OCI-LY7 (cell line): ENCODE measurements around the gene KLHL26. TPM values are rescaled to one million over a fixed set of nuclear protein-coding genes. Genes with fewer than 3 reads are reported as not detected.

Experiments used
- BruUV-seq: library from RNA; stranded (reverse); fragments of 400-500 nt; replicated peaks from 2 replicates; lab custom pipeline; 2021; lab: Mats Ljungman, UMichigan
- CTCF ChIA-PET: fragments of 300-600 bp; sonication (Branson Sonifier 250); formaldehyde crosslinking; loops from one replicate; lab custom pipeline; 2022; ENCODE audit warnings: antibody characterized with exemption; ENCODE audit not compliant: unreplicated experiment; lab: Charles Lee
- POLR2A ChIA-PET: fragments of 300-600 bp; sonication (Branson Sonifier 250); formaldehyde crosslinking; loops from one replicate; lab custom pipeline; 2022; ENCODE audit warnings: antibody characterized with exemption; lab: Charles Lee
- DNase-seq: peaks from one replicate; pipeline ENCODE4 v3.0.0-alpha.2; 2015; ENCODE audit warnings: low spot score
- H2AFZ ChIP-seq: fragments of 200-600 bp; sonication (generic), shearing (Covaris generic); 2 replicates; pipeline ENCODE4 v1.6.1; 2014; ENCODE audit warnings: mild to moderate bottlenecking, antibody characterized with exemption, low read length, moderate library complexity
- H3K27ac ChIP-seq: fragments of 200-600 bp; sonication (generic); 2 replicates; pipeline ENCODE4 v1.5.1; 2014; ENCODE audit warnings: mixed run types, low read depth, mild to moderate bottlenecking, moderate library complexity, low read length, inconsistent platforms; ENCODE audit not compliant: poor library complexity, severe bottlenecking
- H3K36me3 ChIP-seq: fragments of 200-600 bp; sonication (generic); 2 replicates; pipeline ENCODE4 v1.6.1; 2014; ENCODE audit warnings: mild to moderate bottlenecking, antibody characterized with exemption, low read length, moderate library complexity, mixed read lengths; ENCODE audit not compliant: insufficient read depth
- H3K4me1 ChIP-seq: fragments of 200-600 bp; sonication (generic); 2 replicates; pipeline ENCODE4 v1.5.1; 2014; ENCODE audit warnings: mild to moderate bottlenecking, low read length; ENCODE audit not compliant: insufficient read depth, poor library complexity, severe bottlenecking
- H3K4me2 ChIP-seq: fragments of 200-600 bp; sonication (generic); 2 replicates; pipeline ENCODE4 v1.6.1; 2014; ENCODE audit warnings: mild to moderate bottlenecking, low read length
- H3K4me3 ChIP-seq: fragments of 200-600 bp; sonication (generic); 2 replicates; pipeline ENCODE4 v1.5.1; 2014; ENCODE audit warnings: mild to moderate bottlenecking, low read depth, low read length; ENCODE audit not compliant: poor library complexity, severe bottlenecking
- H3K79me2 ChIP-seq: fragments of 200-600 bp; sonication (generic); 2 replicates; pipeline ENCODE4 v1.6.1; 2016; ENCODE audit warnings: low read depth, mild to moderate bottlenecking, low read length, moderate library complexity, mixed read lengths; ENCODE audit not compliant: insufficient read depth
- H3K9me2 ChIP-seq: fragments of 200-600 bp; sonication (generic); 2 replicates; pipeline ENCODE4 v1.6.1; 2016; ENCODE audit warnings: mild to moderate bottlenecking, low read length, mixed read lengths; ENCODE audit not compliant: insufficient read depth
- H3K9me3 ChIP-seq: fragments of 200-600 bp; sonication (generic); 2 replicates; pipeline ENCODE4 v1.6.1; 2014; ENCODE audit warnings: mild to moderate bottlenecking, mixed run types, low read length, mixed read lengths
- H4K20me1 ChIP-seq: fragments of 200-600 bp; sonication (generic); 2 replicates; pipeline ENCODE4 v1.6.1; 2014; ENCODE audit warnings: mild to moderate bottlenecking, antibody characterized with exemption, low read length, moderate library complexity, mixed read lengths; ENCODE audit not compliant: insufficient read depth
- CTCF ChIP-seq: fragments of 200-600 bp; sonication (generic); conservative IDR thresholded peaks from 2 replicates; pipeline ENCODE4 v1.5.1; 2014; ENCODE audit warnings: mild to moderate bottlenecking, antibody characterized with exemption, low read length, moderate library complexity, mixed read lengths
- EZH2phosphoT487 ChIP-seq: fragments of 200-600 bp; sonication (generic); IDR thresholded peaks from 2 replicates; pipeline ENCODE4 v1.6.1; 2018; ENCODE audit warnings: low read depth, borderline replicate concordance, mild to moderate bottlenecking, mixed run types, antibody characterized with exemption, low read length, moderate library complexity, mixed read lengths
- intact Hi-C: fragments of 100-400 bp; cut with micrococcal nuclease; formaldehyde crosslinking; loops from one replicate; pipeline ENCODE4 v1.10.0; 2022; ENCODE audit not compliant: unreplicated experiment
- total RNA-seq, 2 experiments: library from RNA; depleted of rRNA in 1 of 2; stranded (reverse); fragments of >200 nt in 1 of 2; shearing (Covaris generic) in 1 of 2; gene quantifications; 2 replicates each; pipeline ENCODE4 v1.2.3, GENCODE V29; 2014 to 2022

Gene KLHL26
- total RNA-seq, 2 experiments from 2014 or later = 1.0 to 8.9 TPM

- no TSS peak for BruUV-seq
- Histone ChIP-seq H3K4me1 (peaks cover 20% of the 10 kb centered on the region), H3K9me3 (no peaks in the 10 kb centered on the region), H3K9me2 (no peaks in the 10 kb centered on the region), H3K4me3 (no peak overlapping the region), H3K36me3 (no peaks in the 10 kb centered on the region), H3K4me2 (no peak overlapping the region), H3K27ac (no peak overlapping the region), H2AFZ (no peak overlapping the region), H3K79me2 (peaks cover 5% of the 10 kb centered on the region; the same call in 1 of the 2 replicates), H4K20me1 (no peaks in the 10 kb centered on the region)
- CTCF ChIA-PET = no interaction called here
- no peak for DNase-seq
- intact Hi-C loops = no loop called here
- POLR2A ChIA-PET = no interaction called here
- TF ChIP-seq EZH2phosphoT487 (no peak), CTCF (no peak)
Measured at GRCh38 chr19:18687740-18688465, 51.1 kb downstream of the KLHL26 start.

- H2AFZ ChIP-seq = no peak overlapping the region
- intact Hi-C loops = no loop called here
- DNase-seq = no peak
- H3K9me3 ChIP-seq = no peaks in the 10 kb centered on the region
- H3K36me3 ChIP-seq = no peaks in the 10 kb centered on the region
- H3K4me3 ChIP-seq = no peak overlapping the region
- peaks cover 26% of the 10 kb centered on the region for H3K4me1 ChIP-seq
- H3K4me2 ChIP-seq = no peak overlapping the region
- ChIA-PET POLR2A (no interaction called here), CTCF (no interaction called here)
- H3K79me2 ChIP-seq = no peaks in the 10 kb centered on the region
- no peaks in the 10 kb centered on the region for H3K9me2 ChIP-seq
- no peak for TF ChIP-seq CTCF
- no peak for TF ChIP-seq EZH2phosphoT487
- H3K27ac ChIP-seq = no peak overlapping the region
- peaks cover 7% of the 10 kb centered on the region; the same call in 1 of the 2 replicates for H4K20me1 ChIP-seq
- BruUV-seq = no TSS peak
Measured at GRCh38 chr19:18696023-18696422, 59.2 kb downstream of the KLHL26 start.

- H4K20me1 ChIP-seq = peaks cover 7% of the 10 kb centered on the region; the same call in 1 of the 2 replicates
- DNase-seq = peak; percentile 7
- H3K9me2 ChIP-seq = no peaks in the 10 kb centered on the region
- no peaks in the 10 kb centered on the region for H3K9me3 ChIP-seq
- no peak overlapping the region for H3K4me2 ChIP-seq
- no peaks in the 10 kb centered on the region for H3K79me2 ChIP-seq
- POLR2A ChIA-PET = no interaction called here
- CTCF ChIA-PET = no interaction called here
- H3K4me3 ChIP-seq = no peak overlapping the region
- intact Hi-C loops = no loop called here
- no peak overlapping the region for H2AFZ ChIP-seq
- H3K4me1 ChIP-seq = peaks cover 32% of the 10 kb centered on the region
- no peak overlapping the region for H3K27ac ChIP-seq
- no peaks in the 10 kb centered on the region for H3K36me3 ChIP-seq
- no TSS peak for BruUV-seq
- TF ChIP-seq EZH2phosphoT487 (no peak), CTCF (no peak)
Measured at GRCh38 chr19:18697680-18698079, 60.9 kb downstream of the KLHL26 start.
